ENCODE measurements around the gene PAGR1.
A peak's percentile ranks its signal among the peaks of the same experiment; 100 is the strongest.
"Not testable (repeated sequence)": the region's sequence is repeated elsewhere in the genome, so short reads cannot be mapped to it uniquely, and the experiment has no call there.

The PAGR1 gene

DNA sequence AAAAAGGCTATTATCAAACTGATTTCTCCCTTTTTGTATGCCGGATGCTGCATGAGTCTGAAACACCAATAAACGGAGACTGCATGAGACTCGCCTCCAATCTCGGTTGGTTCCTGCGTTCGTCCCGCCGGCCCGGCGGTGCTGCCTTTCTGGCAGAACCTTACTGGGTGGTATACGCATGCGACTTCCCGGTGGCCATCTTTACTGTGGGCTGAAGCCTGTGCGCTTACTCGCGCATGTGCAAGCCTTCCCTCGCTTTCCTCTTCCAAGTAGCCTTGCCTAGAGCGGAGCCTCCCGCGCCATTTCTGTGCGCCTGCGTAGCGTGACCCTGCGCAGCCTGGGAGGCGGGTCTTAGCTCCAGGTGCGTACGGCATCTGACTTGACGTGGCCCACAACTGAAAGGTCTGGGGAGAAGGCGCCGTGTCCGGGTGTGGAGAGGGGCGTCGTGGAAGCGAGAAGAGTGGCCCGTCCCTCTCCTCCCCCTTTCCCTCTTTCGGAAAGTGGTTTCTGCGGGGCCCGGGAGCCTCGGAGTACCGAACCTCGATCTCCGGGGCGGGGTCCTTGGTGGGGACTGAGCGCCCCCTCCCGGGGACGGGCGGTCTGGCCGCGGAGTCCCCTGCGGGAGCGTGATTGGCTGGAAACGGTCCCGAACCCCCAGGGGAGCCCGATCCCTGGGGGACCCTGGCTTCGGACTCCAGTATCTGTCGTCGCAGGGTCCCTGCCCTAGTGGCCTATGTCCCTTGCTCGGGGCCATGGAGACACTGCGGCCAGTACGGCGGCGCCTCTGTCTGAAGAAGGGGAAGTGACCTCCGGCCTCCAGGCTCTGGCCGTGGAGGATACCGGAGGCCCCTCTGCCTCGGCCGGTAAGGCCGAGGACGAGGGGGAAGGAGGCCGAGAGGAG is at the start of gene PAGR1:
PAGR1 (plus strand) TSS at position 360 of the 901 bp plus-strand sequence; CDS start at position 734, 374 bp downstream.
- peak; percentile 99 for DNase-seq (ENCODE audit: low read depth)
- H3K4me3 ChIP-seq (ENCODE audit: control insufficient read depth, low read depth, low read length), result peak within 1 kb of the TSS; percentile 91
- TF ChIP-seq, protein P1, sequence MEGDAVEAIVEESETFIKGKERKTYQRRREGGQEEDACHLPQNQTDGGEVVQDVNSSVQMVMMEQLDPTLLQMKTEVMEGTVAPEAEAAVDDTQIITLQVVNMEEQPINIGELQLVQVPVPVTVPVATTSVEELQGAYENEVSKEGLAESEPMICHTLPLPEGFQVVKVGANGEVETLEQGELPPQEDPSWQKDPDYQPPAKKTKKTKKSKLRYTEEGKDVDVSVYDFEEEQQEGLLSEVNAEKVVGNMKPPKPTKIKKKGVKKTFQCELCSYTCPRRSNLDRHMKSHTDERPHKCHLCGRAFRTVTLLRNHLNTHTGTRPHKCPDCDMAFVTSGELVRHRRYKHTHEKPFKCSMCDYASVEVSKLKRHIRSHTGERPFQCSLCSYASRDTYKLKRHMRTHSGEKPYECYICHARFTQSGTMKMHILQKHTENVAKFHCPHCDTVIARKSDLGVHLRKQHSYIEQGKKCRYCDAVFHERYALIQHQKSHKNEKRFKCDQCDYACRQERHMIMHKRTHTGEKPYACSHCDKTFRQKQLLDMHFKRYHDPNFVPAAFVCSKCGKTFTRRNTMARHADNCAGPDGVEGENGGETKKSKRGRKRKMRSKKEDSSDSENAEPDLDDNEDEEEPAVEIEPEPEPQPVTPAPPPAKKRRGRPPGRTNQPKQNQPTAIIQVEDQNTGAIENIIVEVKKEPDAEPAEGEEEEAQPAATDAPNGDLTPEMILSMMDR (IDR thresholded peaks at IDR 0.05; ENCODE audit: control insufficient read depth, insufficient read depth, low read depth, low read length, missing control alignments), result peak; percentile 94

DNA sequence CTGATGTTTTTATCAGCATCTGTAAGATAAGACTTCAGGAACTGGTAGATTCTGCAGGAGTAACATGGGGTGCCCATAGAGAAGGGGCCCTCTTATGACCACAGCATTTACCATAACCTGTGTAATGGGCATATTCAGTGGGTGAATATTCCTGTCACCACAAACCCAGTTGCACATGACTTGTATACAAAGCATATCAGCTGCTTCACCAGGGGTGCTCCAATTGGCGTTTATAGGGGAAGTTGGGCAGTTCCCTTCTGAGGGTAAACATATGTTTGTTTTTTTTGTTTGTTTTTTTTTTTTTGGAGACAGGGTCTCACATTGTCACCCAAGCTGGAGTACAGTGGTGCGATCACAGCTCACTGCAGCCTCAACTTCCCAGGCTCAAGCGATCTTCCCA is 49.4 kb upstream of the PAGR1 start:
- DNase-seq (ENCODE audit: low read depth), result no peak
- no peak overlapping the region for H3K4me3 ChIP-seq (ENCODE audit: control insufficient read depth, low read depth, low read length)
- TF ChIP-seq, protein P1 (IDR thresholded peaks at IDR 0.05; ENCODE audit: control insufficient read depth, insufficient read depth, low read depth, low read length, missing control alignments), result no peak

GRCh38 chr16:29767062-29767461 is 48.9 kb upstream of the PAGR1 start:
- TF ChIP-seq, protein P1 (IDR thresholded peaks at IDR 0.05; ENCODE audit: control insufficient read depth, insufficient read depth, low read depth, low read length, missing control alignments), result no peak
- H3K4me3 ChIP-seq (ENCODE audit: control insufficient read depth, low read depth, low read length), result no peak overlapping the region
- no peak for DNase-seq (ENCODE audit: low read depth)

DNA sequence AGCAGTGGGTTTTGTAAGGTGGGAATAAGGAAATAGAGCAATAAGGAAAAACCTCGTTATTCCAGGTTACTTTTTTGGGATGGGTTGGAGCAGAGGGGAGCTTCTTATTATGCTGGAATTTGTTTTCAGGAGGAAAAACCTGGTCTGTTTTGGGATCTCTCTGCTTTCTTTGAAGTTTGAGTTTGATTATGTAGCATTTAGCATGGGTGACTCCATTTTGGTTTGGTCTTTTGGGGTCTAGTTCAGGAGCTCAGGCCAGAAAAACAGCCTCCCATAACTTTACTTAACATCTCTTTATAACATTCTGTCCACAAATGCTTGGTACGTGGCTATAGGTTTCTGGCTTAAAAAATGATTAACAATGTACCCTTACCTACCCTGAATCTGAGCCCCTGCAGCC is 46.4 kb upstream of the PAGR1 start:
- no peak for DNase-seq (ENCODE audit: low read depth)
- TF ChIP-seq, protein P1 (IDR thresholded peaks at IDR 0.05; ENCODE audit: control insufficient read depth, insufficient read depth, low read depth, low read length, missing control alignments), result no peak
- no peak overlapping the region for H3K4me3 ChIP-seq (ENCODE audit: control insufficient read depth, low read depth, low read length)

DNA sequence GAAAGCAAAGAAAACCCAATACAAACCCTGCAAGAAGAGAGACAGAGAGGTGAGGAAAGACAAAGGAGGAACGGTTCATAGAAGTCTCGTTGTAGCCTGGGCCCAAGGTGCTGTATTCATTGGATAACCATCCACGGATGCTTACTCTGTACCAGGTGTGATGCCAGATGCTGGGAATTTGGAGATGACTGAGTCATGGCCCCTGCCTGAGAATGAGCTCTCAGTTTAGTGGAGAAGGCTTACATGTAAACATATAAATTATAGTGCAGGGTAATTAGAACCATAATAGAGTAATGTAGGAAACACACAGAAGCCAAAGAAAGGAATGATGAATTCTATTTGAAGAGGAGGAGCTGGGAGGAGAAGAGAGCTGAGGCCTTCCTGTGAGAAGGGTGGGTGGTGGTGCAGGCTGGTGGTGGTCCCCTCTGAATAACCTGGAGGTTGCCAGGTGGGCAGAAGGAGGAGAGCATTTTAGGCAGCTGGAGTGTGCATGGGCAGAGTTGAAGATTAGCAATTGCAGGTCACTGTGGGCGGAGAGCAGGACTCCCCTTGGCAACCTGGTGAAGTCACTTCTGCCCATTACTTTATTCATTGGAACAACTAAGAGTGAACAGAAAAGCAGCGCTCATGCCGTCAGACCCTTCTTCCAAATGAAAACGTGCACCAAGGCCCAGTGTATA is 45.6 kb upstream of the PAGR1 start:
- no peak for DNase-seq (ENCODE audit: low read depth)
- H3K4me3 ChIP-seq (ENCODE audit: control insufficient read depth, low read depth, low read length), result no peak overlapping the region
- TF ChIP-seq, protein P1 (IDR thresholded peaks at IDR 0.05; ENCODE audit: control insufficient read depth, insufficient read depth, low read depth, low read length, missing control alignments), result no peak

DNA sequence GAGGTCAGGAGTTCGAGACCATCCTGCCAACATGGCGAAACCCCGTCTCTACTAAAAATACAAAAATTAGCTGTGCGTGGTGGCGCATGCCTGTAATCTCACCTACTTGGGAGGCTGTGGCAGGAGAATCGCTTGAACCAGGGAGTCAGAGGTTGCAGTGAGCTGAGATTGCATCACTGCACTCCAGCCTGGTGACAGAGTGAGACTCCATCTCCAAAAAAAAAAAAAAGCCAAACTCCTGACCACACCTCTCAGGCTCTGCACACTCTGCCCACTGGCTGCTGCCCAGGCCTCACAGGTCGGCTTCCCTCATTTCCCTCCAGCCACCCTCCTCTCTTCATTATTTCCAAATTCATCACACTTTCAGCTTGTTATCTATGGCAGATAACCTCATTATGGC is 43.6 kb upstream of the PAGR1 start:
- DNase-seq (ENCODE audit: low read depth); H3K4me3 ChIP-seq (ENCODE audit: control insufficient read depth, low read depth, low read length): not testable (repeated sequence)

GRCh38 chr16:29774730-29775129 is 41.2 kb upstream of the PAGR1 start:
- TF ChIP-seq, protein P1 (IDR thresholded peaks at IDR 0.05; ENCODE audit: control insufficient read depth, insufficient read depth, low read depth, low read length, missing control alignments), result no peak
- H3K4me3 ChIP-seq (ENCODE audit: control insufficient read depth, low read depth, low read length), result no peak overlapping the region
- no peak for DNase-seq (ENCODE audit: low read depth)
